Activated B cell treated with CpG ODN at 0.5 μM for 24 hours (primary cell): ENCODE data around the gene CDX1. TPM values are rescaled to one million over a fixed set of nuclear protein-coding genes. Genes with fewer than 3 reads are reported as not detected.

Source experiments
- ATAC-seq: fragments of 200-7000 bp; cut with Tn5 transposase; one replicate; pipeline ENCODE4 v1.10.0; 2021; ENCODE audit warnings: low read depth, mild to moderate bottlenecking, moderate library complexity
- CTCF ChIA-PET: fragments of 350-600 bp; sonication (Branson Sonifier 250); formaldehyde crosslinking; loops from one replicate; lab custom pipeline; 2021; ENCODE audit warnings: antibody characterized with exemption; lab: Charles Lee
- POLR2A ChIA-PET: fragments of 350-600 bp; sonication (Branson Sonifier 250); formaldehyde crosslinking; loops from one replicate; lab custom pipeline; 2021; ENCODE audit warnings: antibody characterized with exemption; lab: Charles Lee
- DNase-seq: peaks from one replicate; pipeline ENCODE4 v3.0.0; 2022
- H3K27ac Mint-ChIP-seq: one replicate; pipeline ENCODE4 v1.8.0; 2020; ENCODE audit warnings: mixed read lengths
- H3K27me3 Mint-ChIP-seq: one replicate; pipeline ENCODE4 v1.8.0; 2021; ENCODE audit warnings: mixed read lengths
- H3K36me3 Mint-ChIP-seq: one replicate; pipeline ENCODE4 v1.8.0; 2021; ENCODE audit warnings: low read depth, mixed read lengths
- H3K4me1 Mint-ChIP-seq: one replicate; pipeline ENCODE4 v1.8.0; 2021; ENCODE audit warnings: mixed read lengths
- H3K4me3 Mint-ChIP-seq: one replicate; pipeline ENCODE4 v1.8.0; 2020; ENCODE audit warnings: mild to moderate bottlenecking, mixed read lengths
- H3K9me3 Mint-ChIP-seq: one replicate; pipeline ENCODE4 v1.8.0; 2020; ENCODE audit warnings: mixed read lengths
- intact Hi-C: fragments of 100-400 bp; cut with micrococcal nuclease; formaldehyde crosslinking; loops from one replicate; pipeline ENCODE4 v1.15.1; 2024
- total RNA-seq: library from RNA; stranded (reverse); gene quantifications from 2 replicates; pipeline ENCODE4 v1.2.3, GENCODE V29; 2022
- TF ChIP-seq, protein P1 (sequence below): fragments of 200-600 bp; IDR thresholded peaks from one replicate; pipeline ENCODE4 v1.8.0; 2022; ENCODE audit warnings: antibody characterized with exemption, mild to moderate bottlenecking

CDX1 gene
- total RNA-seq, 1 donor from 2014 or later = not detected

DNA sequence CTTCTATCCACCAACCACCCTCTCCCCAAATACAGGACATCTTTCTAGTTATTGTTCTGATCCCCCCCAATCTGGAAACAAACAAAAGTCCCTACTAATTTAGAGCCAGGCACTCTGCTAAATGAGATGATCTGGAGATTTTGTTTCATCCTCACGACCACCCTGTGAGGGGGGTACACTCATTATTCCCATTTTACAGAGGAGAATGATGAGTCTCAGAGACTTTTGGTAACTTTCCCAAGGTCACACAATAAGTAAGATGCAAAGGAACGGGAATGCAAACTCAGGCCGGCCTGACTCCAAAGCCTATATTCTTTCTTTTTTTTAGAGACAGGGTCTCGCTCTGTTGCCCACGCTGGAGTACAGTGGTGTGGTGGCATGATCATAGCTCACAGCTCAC is 20.3 kb upstream of the CDX1 start:
- TF ChIP-seq, protein P1, sequence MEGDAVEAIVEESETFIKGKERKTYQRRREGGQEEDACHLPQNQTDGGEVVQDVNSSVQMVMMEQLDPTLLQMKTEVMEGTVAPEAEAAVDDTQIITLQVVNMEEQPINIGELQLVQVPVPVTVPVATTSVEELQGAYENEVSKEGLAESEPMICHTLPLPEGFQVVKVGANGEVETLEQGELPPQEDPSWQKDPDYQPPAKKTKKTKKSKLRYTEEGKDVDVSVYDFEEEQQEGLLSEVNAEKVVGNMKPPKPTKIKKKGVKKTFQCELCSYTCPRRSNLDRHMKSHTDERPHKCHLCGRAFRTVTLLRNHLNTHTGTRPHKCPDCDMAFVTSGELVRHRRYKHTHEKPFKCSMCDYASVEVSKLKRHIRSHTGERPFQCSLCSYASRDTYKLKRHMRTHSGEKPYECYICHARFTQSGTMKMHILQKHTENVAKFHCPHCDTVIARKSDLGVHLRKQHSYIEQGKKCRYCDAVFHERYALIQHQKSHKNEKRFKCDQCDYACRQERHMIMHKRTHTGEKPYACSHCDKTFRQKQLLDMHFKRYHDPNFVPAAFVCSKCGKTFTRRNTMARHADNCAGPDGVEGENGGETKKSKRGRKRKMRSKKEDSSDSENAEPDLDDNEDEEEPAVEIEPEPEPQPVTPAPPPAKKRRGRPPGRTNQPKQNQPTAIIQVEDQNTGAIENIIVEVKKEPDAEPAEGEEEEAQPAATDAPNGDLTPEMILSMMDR = no peak
- ChIA-PET POLR2A (no interaction called here), CTCF (no interaction called here)
- Mint-ChIP-seq H3K9me3 (no peaks in the 10 kb centered on the region), H3K27ac (no peak overlapping the region), H3K27me3 (no peaks in the 10 kb centered on the region), H3K36me3 (no peaks in the 10 kb centered on the region), H3K4me1 (no peaks in the 10 kb centered on the region), H3K4me3 (no peak overlapping the region)
- no peak for DNase-seq
- intact Hi-C loops = no loop called here
- ATAC-seq = no peak

DNA sequence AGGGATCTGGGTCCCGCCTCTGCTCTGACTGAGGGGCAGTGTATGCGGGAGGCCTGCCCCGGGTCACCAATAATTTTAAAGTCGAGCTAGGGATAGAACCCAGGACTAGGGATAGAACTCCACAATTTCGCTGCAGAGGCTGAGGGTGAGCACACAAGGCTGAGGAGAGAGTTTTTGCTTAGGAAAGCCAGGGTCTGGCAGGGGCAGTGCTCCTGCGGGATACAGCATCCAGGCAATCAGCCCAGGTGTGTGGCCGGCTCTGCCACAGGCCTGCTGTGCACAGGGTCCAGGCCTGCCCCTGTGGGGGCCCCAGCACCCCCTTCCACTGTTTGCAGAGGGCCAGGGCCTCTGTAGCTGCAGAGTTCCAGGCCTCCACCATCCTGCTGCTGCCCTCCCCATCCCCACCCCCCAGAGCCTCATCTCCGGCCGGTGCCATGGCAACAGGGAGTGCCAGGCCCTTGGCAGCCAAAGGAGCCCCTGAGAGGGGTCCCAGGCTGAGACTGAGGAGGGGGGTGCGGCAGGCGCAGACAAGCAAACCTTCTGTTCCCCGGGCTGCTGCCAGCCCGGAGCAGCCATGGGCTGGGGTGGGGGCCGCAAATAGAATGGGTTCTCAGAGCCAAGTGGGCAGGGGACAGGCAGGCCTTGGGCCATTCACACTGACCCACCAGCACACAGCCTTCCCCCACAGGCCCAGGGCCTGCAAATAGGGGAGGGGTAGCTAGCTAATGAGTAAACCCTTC is 19.5 kb upstream of the CDX1 start:
- intact Hi-C loops = no loop called here
- ATAC-seq (no peak), DNase-seq (no peak)
- Mint-ChIP-seq H3K4me3 (no peak overlapping the region), H3K9me3 (no peaks in the 10 kb centered on the region), H3K27me3 (no peaks in the 10 kb centered on the region), H3K27ac (no peak overlapping the region), H3K36me3 (no peaks in the 10 kb centered on the region), H3K4me1 (no peaks in the 10 kb centered on the region)
- POLR2A ChIA-PET = no interaction called here
- CTCF ChIA-PET = no interaction called here
- TF ChIP-seq, protein P1 = no peak

DNA sequence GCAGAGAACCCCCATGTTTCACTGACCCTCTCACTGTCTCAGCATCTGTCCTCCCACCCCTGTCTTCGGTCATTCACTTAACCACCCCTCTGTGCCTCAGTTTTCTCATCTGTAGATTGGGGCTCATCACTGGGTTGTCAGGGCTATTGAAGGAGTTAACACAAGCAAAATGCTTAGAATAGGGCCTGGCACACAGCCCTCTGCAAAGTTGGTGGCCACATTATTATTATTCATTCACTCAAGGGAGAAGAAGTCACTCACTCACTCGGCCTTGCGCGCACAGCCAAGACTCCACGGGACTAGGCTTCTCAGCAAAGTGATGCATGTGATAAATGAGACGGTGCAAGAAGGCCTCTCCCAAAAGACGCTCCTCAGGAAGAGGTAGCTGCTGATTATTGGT is 18.9 kb upstream of the CDX1 start:
- H3K4me3 Mint-ChIP-seq = no peak overlapping the region
- H3K27ac Mint-ChIP-seq = no peak overlapping the region
- no peaks in the 10 kb centered on the region for H3K9me3 Mint-ChIP-seq
- no peaks in the 10 kb centered on the region for H3K36me3 Mint-ChIP-seq
- ATAC-seq (no peak), DNase-seq (no peak)
- CTCF ChIA-PET = no interaction called here
- H3K27me3 Mint-ChIP-seq = no peaks in the 10 kb centered on the region
- POLR2A ChIA-PET = no interaction called here
- H3K4me1 Mint-ChIP-seq = no peaks in the 10 kb centered on the region
- TF ChIP-seq, protein P1 = no peak
- intact Hi-C loops = no loop called here

DNA sequence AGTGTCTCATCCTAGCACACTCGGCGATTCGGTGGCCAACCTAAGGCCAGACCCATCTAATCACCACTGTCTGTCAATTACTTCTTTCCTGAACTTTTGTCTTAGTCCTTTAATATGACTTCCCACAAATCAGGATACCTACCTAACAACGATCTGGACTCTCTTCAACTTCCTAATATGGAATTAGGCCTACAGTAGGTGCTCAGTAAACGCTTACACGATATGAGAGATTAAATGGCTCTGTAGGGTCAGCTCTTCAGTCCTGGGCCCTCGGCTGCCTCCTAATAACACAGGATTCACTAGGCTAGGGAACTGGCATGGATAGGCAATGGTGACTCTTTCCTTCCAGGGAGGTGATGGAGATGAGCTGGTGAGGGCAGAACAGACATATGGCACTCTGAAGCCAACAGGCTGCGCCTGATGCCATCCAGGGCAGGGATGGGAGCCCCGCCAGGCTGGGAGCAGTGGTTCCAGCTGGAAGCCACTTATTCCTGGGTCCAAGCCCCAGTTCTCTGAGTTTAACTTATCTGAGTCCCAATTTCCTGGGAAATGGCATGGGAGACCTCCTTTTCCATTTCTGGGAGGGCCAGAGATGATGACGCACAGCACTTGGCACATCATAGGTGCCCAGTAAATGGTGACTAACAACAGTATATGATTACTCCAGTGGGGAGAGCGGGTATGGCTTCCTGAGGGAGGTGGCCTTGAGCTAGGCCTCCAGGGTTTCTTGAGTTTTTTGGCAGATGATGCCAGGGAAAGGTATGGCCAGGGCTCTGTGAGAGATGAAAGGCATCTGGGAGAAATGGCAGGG is 18.3 kb upstream of the CDX1 start:
- TF ChIP-seq, protein P1 = no peak
- ChIA-PET POLR2A (no interaction called here), CTCF (no interaction called here)
- Mint-ChIP-seq H3K36me3 (no peaks in the 10 kb centered on the region), H3K4me1 (no peaks in the 10 kb centered on the region), H3K4me3 (no peak overlapping the region), H3K27me3 (no peaks in the 10 kb centered on the region), H3K27ac (no peak overlapping the region), H3K9me3 (no peaks in the 10 kb centered on the region)
- DNase-seq (no peak), ATAC-seq (no peak)
- intact Hi-C loops = no loop called here

DNA sequence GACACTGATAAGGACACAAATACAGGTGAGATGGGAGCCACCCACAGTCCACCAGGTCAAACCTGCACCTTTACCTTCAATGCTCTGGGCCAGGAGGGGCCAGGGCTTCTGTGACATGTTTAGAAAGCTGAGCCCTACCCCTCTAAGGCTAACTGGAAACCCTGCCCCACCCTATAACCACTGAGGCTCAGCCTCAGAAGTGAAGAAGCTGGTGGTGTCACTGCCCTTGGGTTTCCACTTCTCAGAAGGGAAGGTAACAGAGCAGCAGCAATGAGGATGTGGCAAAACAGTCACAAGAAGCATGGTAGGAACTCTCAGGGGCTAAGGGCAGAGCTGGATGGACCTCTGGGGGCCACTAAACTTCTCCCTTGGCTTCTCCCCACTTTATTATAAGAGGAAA is 17.0 kb upstream of the CDX1 start:
- TF ChIP-seq, protein P1 = no peak
- Mint-ChIP-seq H3K36me3 (no peaks in the 10 kb centered on the region), H3K4me1 (peaks cover 7% of the 10 kb centered on the region), H3K9me3 (no peaks in the 10 kb centered on the region), H3K27ac (no peak overlapping the region), H3K4me3 (no peak overlapping the region), H3K27me3 (no peaks in the 10 kb centered on the region)
- intact Hi-C loops = no loop called here
- CTCF ChIA-PET = no interaction called here
- DNase-seq (no peak), ATAC-seq (no peak)
- POLR2A ChIA-PET = no interaction called here
